ENCODE results near the gene NPC1.

- no peak for TF ChIP-seq POLR2A (IDR thresholded peaks at IDR 0.05)
- TF ChIP-seq, protein P1, sequence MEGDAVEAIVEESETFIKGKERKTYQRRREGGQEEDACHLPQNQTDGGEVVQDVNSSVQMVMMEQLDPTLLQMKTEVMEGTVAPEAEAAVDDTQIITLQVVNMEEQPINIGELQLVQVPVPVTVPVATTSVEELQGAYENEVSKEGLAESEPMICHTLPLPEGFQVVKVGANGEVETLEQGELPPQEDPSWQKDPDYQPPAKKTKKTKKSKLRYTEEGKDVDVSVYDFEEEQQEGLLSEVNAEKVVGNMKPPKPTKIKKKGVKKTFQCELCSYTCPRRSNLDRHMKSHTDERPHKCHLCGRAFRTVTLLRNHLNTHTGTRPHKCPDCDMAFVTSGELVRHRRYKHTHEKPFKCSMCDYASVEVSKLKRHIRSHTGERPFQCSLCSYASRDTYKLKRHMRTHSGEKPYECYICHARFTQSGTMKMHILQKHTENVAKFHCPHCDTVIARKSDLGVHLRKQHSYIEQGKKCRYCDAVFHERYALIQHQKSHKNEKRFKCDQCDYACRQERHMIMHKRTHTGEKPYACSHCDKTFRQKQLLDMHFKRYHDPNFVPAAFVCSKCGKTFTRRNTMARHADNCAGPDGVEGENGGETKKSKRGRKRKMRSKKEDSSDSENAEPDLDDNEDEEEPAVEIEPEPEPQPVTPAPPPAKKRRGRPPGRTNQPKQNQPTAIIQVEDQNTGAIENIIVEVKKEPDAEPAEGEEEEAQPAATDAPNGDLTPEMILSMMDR (IDR thresholded peaks at IDR 0.05): no peak
These were observed 84.7 kb downstream of the NPC1 start for GRCh38 chr18:23501626-23502025.
